Right lobe of liver (tissue), 4 donors: ENCODE measurements around the gene FRMD4A.

Source experiments
- POLR2A ChIP-seq: fragments of 450-650 bp; IDR thresholded peaks from one replicate; pipeline ENCODE4 v1.6.1; 2017; ENCODE audit warnings: antibody characterized with exemption, mild to moderate bottlenecking
- TF ChIP-seq, protein P1 (sequence below), 4 donors: fragments of 200-600 bp in 3 of 4; fragments of 450-650 bp in 1 of 4; IDR thresholded peaks; one replicate each; pipeline versions ENCODE4 v1.5.1 to v1.8.0; 2016 to 2022; ENCODE audit warnings: antibody characterized with exemption in 4 of 4, mild to moderate bottlenecking in 2 of 4
- donor health status: DM: no; HTN: no; CAD: no.
- donor health status: DM: no; HTN: no; CAD: no.
- donor health status: DM: no; HTN: yes; CAD: no.

DNA sequence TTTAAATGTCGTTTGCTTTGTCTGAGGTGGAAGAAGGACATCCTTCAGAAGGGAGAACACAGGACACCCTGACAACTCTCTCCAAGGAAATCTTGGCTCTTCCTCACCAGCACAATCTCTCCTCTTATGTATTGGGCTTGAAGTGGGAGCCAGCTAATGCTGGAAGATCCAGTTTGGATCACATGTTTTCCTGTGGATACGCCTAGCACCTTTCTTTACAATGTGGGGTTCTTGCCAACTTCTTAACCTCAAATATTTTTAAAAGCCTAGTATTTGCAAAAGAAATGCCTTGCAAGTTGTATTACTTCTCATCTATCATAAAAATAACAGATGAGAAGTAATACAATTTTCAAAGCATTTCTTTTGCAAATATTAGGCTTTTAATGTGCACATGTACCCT lies 76.4 kb downstream of the FRMD4A start:
- TF ChIP-seq, protein P1, sequence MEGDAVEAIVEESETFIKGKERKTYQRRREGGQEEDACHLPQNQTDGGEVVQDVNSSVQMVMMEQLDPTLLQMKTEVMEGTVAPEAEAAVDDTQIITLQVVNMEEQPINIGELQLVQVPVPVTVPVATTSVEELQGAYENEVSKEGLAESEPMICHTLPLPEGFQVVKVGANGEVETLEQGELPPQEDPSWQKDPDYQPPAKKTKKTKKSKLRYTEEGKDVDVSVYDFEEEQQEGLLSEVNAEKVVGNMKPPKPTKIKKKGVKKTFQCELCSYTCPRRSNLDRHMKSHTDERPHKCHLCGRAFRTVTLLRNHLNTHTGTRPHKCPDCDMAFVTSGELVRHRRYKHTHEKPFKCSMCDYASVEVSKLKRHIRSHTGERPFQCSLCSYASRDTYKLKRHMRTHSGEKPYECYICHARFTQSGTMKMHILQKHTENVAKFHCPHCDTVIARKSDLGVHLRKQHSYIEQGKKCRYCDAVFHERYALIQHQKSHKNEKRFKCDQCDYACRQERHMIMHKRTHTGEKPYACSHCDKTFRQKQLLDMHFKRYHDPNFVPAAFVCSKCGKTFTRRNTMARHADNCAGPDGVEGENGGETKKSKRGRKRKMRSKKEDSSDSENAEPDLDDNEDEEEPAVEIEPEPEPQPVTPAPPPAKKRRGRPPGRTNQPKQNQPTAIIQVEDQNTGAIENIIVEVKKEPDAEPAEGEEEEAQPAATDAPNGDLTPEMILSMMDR (IDR thresholded peaks at IDR 0.05): no peak
- TF ChIP-seq POLR2A: no peak
